AML-193 (cell line): ENCODE data around the gene EID2B.

ENCODE experiments used
- DNase-seq, 2 experiments: peaks; one replicate each; lab custom pipeline; 2025; lab: John Stamatoyannopoulos, UW

The EID2B gene

DNA sequence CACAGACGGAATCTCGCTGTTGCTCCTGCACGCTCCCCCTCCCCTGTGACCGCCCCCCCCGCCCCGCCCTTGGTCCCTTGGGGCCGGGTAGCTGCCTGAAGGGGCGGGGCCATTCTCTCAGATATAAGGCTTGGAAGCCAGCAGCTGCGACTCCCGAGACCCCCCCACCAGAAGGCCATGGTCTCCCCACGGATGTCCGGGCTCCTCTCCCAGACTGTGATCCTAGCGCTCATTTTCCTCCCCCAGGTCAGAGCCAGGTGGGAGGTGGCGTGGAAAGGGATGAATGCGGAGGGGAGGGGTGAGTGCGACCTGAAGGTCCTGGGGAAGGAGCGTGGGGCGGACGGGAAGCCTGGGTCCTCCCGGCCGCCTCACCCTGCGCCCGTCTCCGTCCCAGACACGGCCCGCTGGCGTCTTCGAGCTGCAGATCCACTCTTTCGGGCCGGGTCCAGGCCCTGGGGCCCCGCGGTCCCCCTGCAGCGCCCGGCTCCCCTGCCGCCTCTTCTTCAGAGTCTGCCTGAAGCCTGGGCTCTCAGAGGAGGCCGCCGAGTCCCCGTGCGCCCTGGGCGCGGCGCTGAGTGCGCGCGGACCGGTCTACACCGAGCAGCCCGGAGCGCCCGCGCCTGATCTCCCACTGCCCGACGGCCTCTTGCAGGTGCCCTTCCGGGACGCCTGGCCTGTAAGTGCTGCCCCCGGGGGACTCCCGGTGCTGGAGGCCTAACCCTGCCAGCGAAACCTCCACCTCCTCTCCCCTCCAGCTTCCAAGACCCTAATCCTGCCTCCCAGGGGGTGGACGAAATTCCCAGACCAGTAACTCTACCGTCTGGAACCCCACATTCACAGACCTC lies 33.6 kb downstream of the EID2B start, which contains the start of gene DLL3:
TSS of gene DLL3 (plus strand) at position 150 of the 845 bp plus-strand sequence. CDS start at position 178, 28 bp downstream.
- DNase-seq = no peak

DNA sequence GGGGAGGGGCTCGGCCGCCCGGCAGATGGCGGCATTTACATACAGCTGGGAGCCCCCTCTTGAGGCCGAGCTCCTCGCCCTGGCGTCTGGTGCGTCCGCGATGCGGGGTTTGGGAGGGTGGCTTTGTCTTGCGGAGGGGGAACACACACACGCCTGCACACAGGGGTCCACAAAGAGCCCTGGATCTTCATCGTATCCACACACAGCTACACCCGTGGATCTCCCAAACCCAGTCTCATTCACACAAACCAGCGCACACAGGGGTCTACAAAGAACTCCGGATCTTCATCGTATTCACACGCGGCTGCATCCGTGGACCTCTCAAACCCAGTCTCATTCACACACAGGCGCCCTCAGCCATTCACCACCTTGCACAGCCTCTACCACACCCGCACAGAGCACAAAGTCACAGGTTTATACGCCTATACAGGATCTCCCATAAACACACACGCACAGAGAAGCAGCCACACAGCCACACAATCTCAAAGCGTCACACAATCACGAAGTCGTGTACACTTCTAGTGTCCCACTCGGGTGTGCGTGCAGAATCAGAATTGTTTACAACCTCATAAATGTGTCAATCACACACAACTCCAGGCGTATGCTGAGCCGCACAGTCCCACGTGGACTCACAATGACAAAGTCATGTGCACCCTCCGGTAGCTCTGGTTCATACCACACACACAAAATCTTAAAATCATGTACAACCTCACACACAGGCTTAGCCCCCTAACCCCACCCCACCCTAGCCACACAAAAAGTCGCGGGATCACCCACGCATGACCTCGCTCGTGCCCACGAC lies 34.5 kb downstream of the EID2B start:
- peak in 1 of 2 experiments; percentile 1 for DNase-seq

DNA sequence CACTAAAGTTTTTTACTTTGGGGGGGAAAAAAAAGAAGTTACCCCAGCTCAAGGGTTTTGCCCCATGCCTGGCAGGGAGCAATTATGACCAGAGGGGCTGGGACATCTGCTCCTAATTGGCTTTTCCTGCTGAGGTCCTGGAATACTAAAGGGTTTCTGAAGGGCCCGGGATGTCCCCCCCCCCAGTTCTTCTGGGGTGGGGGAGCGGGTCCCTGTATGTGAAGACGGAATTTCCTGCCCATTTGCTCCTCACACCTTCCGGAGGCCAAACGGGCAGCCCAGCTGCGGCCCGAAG lies 35.0 kb downstream of the EID2B start:
- DNase-seq = no peak

DNA sequence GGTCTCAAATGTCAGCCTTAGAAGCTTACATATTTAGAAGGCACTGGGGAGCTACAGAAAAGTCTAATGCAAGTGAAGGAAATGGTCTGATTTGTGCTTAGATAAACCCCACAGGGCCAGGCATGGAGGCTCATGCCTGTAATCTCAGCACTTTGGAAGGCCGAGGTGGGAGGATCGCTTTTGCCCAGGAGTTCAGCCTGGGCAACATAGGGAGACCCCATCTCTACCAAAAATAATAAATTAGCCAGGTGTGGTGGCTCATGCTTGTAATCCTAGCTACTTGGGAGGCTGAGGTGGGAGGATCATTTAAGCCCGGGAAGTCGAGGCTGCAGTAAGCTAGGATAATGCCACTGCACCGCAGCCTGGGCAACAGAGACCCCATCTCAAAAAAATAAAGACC lies 36.6 kb downstream of the EID2B start:
- DNase-seq = no peak

DNA sequence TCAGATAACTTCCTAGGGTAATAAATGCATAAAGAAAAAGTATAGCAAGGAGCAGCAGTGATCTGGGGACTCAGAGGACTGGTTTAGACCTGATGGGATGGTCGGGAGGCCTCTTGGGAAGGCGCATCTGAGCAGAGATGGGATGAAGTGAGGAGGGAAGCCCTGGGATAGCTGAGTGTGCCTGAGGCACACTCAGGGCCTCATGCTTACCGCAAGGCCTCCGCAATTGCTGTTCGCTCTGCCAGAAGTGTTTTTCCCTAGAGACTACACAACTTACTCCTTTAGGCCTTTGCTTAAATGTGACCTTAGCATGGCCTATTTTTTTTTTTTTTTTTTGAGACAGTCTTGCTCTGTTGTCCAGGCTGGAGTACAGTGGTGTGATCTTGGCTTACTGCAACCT lies 38.0 kb downstream of the EID2B start:
- DNase-seq = no peak

DNA sequence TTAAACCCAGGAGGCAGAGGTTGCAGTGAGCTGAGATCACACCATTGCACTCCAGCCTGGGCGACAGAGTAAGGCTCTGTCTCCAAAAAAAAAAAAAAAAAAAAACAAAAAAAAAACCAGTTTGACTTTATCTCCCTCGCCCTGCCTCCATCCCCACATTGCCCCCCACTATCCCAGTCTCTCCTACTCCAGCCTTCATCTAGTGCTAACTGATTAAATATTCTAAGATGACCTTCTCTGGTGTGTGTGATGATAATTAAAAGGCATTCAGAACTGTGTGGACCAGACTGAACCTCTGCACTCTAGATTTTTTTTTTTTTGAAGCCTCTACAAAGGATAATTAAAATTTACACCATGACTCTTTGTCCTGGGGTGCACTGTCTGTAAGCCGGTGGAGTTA lies 39.9 kb downstream of the EID2B start:
- DNase-seq = no peak

DNA sequence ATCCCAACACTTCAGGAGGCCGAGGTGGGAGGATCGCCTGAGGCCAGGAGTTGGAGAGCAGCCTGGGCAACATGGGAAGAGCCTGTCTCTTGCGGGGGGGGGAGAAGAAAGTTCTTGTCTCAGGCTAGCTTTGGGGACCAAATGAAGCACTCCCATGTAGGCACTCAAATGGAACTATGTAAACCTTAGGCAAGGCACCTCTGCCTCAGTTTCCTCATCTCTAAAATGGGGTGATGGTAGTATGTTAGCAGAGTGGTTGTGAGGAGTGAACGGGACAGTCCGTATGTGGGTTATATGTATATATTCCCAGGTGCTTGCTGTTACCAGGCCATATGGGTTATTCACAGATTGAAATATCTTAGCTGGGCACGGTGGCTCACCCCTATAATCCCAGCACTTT lies 40.4 kb downstream of the EID2B start:
- no peak for DNase-seq

DNA sequence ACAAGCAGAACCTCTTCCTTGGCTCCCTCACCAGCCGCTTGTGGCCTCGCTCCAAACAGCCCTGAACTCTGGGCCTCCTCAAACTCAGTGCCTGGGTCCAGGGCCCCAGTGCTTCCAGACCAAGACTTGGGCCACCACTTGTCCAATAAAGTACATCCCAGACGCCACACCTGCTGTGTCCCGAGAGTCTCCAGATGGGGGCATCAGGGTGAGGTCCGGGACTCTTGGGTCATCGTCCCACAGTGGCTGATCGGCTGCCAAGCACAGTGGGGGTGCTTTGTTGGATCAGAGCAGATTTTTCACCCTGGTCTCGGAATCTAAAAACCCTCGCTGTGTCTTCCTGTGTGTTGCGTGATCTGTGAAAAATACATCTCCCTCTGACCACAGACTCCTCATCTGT lies 42.9 kb downstream of the EID2B start:
- DNase-seq = no peak

DNA sequence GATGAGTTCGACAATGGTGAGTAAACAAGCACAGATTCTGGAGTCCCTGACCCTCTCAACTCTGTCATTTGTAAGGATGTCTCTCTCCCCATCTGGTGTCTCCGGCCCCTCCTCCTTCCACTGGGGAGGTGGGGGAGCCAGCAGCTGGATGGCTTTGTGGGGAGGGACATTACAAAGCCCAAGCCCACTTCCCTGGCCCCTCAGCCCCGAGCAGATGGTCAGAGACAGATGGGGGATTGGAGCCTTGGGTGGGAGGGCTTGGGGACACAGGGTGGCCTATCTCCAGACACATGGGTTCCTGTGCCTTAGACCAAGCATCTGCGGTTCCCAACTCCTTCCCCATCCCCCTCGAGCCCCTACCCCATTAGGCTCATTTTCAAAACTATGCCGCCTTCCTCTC lies 49.5 kb downstream of the EID2B start:
- no peak for DNase-seq

DNA sequence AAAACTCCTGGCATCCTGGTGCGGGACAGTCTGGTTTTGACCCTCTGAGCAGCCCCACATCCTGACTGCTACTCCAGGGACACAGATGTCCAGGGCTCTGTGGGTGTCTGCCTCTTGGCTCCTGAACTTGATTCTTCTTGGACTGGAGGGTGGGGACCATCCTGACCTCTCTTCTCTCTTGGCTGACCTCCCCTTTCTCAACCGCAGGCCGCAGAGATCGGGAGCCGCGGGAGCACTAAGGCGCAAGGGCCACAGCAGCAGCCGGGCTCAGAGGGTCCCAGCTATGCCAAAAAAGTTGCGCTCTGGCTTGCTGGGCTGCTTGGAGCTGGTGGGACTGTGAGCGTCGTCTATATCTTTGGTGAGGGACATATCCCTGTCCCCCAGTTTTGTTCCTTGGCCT lies 51.0 kb downstream of the EID2B start:
- no peak for DNase-seq

DNA sequence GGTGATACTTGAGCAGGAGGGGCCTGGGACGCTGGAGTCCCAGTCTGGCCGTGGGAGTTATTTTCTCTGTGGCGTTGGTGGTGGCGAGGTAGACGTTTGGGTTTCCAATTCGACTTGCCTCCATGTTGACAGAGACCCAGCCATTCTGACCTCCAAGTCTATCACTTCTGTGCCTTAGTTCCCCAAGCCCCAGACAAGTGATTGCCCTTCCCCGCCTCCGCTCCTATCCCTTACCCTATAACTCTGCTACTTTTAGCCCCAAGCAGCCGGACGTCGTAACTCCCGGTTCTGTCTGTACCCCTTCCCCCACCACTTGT lies 51.5 kb downstream of the EID2B start:
- DNase-seq = peak in 1 of 2 experiments; percentile 9
